CD4-positive, alpha-beta T cell treated with Interleukin-12 subunit alpha and Interleukin-12 subunit beta, for 1 hour (primary cell): ENCODE measurements around the gene RAPGEF5.

ENCODE experiments used
- DNase-seq: peaks from one replicate; pipeline ENCODE4 v3.0.0-alpha.2; 2020

The RAPGEF5 gene, protein sequence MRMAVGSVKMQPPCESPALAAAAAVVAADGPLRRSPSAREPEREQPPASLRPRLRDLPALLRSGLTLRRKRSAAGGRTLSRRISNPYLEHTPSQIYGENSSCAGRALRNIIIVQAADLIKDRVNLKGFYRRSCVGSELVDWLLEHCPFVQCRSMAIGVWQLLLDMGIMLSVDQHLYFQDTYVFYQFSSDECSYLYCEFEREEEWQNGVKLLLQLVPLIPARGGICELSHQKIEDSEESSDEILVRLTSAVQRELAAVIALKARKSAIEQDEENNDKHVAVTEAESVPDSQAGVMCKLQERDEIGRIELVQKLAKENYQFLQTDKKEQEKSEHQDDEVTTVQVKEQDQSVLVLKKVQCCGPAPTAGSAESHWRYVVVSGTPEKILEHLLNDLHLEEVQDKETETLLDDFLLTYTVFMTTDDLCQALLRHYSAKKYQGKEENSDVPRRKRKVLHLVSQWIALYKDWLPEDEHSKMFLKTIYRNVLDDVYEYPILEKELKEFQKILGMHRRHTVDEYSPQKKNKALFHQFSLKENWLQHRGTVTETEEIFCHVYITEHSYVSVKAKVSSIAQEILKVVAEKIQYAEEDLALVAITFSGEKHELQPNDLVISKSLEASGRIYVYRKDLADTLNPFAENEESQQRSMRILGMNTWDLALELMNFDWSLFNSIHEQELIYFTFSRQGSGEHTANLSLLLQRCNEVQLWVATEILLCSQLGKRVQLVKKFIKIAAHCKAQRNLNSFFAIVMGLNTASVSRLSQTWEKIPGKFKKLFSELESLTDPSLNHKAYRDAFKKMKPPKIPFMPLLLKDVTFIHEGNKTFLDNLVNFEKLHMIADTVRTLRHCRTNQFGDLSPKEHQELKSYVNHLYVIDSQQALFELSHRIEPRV

GRCh38 chr7:22356701-22357310 is at the start of gene RAPGEF5:
TSS of gene RAPGEF5 (minus strand) at chr7:22357154. CDS start at chr7:22357060, 94 bp downstream.
- no peak for DNase-seq

- DNase-seq = no peak
Observed at GRCh38 chr7:22406715-22407114, 49.8 kb upstream of the RAPGEF5 start.

DNA sequence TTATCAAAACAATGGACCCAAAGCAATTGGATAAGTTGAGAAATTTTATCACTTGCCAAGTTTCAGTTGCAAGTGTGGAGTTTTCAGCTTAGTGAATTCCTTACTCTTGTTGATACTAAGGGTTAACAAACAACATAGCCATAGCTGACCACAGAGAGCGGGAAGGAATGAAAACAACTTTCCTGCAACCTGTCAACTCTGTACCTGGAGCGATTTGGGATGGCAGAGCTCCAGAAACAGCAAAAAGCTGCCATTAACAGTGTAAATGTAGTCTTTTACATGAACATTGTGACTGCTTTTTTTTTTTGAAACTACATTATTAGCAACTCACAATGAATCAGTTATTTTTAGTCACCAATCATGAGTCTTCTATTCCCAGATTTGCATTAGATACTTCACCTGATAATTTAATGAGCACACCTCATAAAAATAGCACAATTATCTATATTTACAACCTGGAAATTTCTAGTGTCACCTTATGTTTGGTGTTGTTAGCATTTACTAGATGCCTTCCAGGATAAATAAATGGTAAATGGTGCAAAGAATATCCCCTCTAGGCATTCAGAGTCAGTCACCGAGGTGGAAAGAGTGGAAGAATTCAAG is 47.6 kb upstream of the RAPGEF5 start:
- DNase-seq = no peak

DNA sequence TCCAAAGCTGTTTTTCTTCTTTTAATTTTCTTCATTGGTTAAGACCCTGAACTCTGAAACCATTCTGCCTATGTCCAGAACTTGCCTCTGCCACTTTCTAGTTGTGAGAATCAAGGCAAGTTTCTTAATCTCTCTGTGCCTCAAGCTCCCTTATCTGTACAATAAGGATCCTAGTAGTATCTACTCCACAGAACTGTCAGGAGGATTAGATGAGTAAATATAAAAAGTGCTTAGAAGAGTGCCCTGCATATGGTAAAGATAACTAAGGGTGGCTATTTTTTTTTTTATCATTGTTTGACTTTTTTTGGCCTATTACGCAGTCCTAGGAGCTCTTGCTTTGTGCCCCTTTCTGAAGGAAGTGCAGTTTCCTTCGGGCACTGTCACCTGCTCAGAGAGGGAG is 46.4 kb upstream of the RAPGEF5 start:
- DNase-seq = no peak

DNA sequence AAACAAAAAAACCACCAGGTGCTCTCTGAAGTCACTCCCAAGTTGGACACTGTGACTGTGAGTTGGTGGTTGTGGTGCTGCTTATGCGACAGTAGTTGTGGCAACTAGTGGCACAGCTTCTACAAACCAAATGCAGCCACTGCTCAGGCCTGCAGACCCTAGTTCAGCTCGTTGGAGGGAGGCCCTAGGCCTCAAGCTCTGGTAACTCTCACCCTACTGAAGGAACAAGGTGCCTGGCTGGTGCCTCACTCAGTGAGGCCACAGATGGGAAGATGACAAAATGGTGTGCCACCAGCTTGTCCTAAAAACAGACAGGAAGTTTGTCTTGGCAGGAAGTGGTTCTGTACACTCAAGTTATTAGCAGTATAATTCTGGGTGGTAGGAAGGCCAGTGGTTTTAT is 45.3 kb upstream of the RAPGEF5 start:
- DNase-seq = peak; percentile 1

GRCh38 chr7:22400936-22401553 is 44.1 kb upstream of the RAPGEF5 start:
- DNase-seq = no peak

GRCh38 chr7:22400150-22400814 is 43.3 kb upstream of the RAPGEF5 start:
- DNase-seq = no peak

- no peak for DNase-seq
Observed at GRCh38 chr7:22399546-22399945, 42.6 kb upstream of the RAPGEF5 start.

DNA sequence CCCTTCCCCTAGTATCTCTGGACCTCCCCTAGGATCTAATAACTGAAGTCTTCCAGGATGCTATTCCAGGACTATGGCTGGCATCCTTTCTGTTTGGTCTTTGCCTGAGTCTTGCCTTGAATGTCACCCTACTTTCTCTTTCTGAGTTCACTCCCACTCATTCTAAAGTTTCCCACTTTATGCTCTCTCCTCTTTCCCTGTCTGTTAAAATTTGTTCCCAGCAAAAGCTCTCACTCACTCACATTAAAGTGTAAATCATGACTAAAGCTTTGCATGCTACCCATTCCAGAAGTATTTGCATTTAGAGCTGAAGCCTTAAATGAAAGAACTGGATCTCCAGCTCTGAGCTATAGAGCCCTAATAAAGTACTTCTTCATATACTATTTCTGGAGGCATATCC is 42.1 kb upstream of the RAPGEF5 start:
- no peak for DNase-seq

GRCh38 chr7:22397981-22398380 is 41.0 kb upstream of the RAPGEF5 start:
- DNase-seq = no peak

- no peak for DNase-seq
Observed at GRCh38 chr7:22395222-22395621, 38.3 kb upstream of the RAPGEF5 start.

- no peak for DNase-seq
Observed at GRCh38 chr7:22394739-22395138, 37.8 kb upstream of the RAPGEF5 start.

DNA sequence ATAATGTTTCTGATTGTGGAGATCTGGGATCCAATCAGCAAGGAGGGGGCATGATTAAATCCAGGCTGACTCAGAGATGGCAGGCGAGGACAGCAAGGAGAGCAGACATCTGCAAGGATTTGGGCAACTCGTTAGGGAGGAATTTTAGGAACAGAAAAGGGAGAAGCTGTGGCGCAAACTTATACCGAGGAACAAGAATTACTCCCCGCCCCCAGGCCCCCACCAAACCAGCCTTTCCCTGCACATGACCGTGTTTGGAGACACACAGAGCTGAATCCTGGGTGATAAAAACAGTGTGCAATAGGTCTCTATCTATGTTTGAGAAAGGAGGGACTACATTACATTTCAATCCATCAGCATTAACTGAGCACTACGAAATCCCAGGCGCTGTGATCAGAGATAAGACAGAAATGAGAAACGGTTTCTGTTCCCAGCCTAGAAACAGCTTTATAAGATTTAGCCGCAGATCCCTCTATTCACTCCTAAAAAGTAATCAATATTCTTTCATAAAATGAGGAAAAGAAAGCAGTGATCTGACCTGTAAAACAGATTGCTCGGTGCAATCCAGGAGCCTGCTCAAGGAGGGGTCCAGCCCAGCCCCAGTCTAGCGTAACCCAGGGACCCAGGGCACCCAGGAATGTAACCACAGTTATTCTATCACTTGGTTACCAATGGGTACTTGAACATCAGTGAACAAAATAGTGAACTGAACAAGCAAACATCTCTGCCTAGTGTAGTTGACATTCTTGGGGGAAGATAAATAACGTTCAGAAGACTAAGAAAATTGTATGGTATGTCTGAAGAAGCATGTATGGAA is 37.2 kb upstream of the RAPGEF5 start:
- no peak for DNase-seq

DNA sequence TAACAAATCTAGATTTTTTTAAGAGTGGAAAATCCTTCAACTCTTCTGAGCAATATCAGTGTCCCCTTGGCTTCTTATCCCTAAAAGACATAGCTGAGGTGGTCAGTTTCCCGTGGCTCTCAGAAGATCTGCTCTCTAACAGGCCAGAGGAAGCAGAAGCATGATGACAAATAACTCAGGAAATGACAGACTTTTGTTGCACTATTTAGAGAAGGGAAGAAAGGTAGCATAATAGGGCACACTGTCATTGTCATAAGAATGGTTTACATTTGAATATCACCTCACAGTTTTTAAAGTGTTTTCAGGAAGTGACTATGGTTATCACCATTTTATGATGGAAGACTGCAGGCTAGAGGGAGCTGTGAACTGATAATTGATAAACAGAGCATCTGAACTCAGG is 33.6 kb upstream of the RAPGEF5 start:
- no peak for DNase-seq

DNA sequence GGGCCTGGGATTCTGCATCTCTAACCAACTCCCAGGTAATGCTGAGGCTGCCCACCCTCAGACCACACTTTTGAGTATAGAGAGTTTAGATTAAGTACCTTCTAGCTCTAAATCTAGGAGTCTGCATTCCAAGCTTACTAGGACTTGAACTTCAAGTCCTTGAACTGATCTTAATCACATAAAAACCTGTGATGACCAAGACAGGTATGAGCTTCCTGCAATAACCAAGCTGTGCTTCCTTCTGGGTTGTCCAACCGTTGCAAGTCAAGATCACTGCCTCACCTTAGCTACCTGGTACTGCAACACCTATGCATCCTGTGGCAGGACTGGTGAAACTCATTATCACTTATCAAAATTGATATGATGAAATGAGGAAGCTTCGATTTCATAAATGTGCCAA is 32.9 kb upstream of the RAPGEF5 start:
- no peak for DNase-seq

DNA sequence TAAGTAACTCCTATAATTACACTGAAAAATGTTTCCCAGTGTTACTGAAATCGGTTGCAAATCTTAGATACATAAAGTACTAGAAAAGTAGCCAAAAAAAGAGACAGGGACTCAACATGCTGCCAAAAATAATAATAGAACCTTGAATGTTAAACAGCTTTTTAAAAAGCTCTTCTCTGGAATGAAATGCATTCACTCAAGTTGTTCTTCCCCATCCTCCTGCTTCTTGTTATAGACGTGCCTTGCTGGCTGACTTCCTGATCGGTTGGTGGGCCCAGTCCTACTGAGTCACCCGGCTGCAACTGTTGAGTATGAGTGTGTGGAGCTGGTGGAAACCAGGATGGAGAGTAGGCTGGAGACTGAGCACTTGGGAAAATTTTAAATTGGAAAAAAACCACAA is 30.6 kb upstream of the RAPGEF5 start:
- no peak for DNase-seq

GRCh38 chr7:22386865-22387264 is 29.9 kb upstream of the RAPGEF5 start:
- DNase-seq = no peak

DNA sequence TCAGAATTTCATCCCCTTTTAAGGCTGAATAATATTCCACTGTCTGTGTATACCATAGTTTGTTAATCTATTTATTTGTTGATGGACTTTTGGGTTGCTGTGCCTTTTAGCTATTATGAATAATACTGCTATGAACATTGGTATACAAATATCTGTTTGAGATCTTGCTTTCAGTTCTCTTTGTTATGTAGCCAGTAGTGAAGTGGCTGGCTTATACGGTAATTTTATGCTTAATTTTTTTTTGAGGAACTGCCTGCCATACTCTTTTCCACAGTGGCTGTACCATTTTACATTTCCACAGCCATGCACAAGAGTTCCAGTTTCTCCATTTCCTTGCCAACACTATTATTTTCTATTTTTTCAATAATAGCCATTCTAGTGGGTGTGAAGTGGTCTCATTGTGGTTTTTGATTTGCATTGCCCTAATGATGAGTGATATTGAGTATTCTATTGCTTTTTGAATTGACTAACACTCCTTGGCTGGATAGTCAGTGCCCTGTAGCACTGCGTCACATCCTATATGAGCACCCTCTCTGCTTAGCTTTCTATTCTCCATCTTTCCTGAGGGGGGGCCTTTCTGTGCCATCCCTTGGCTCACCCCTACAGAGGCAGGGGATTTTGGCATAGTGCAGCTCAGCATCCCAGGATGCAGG is 29.4 kb upstream of the RAPGEF5 start:
- no peak for DNase-seq

DNA sequence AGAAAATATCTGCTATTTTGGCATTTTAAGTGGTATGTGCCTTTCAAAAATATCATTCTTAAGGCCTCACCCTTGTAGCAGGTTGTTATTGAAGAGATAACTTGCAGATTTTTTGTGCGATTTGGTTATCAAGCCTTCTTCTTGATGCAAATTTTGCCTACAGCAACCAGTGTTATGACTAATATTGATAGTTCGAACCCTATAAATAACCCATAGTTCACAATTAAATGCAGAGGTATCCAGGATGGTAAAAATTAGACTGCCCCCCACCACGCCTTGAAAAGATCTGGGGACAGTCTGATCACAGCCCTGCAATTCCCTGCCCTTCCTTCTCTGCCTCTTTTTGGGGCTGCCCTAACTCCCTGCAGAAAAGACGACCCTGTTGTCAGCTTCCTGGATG is 28.4 kb upstream of the RAPGEF5 start:
- no peak for DNase-seq

DNA sequence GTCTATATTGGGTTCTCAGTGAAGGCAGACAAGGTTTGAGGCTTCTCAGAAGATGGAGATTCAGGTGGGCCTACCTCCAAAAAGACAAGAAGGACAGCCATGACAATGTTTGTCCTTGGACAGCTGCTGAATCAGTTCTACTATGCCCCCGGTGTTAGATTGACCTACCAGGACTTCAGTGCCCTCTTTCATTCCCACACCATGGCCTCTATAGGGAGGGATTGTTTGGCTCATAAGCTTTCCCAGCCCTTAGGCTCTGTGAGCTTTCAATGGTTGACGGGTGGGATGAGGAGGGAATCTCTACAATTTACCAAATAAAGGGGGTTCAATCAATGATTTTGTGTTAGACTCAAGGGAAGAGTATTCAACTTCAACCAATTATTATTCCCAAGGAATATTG is 23.4 kb upstream of the RAPGEF5 start:
- no peak for DNase-seq
